ENCODE results near the gene SMURF2. TPM values are rescaled to one million over a fixed set of nuclear protein-coding genes. Genes with fewer than 3 reads are reported as not detected.
A peak's percentile ranks its signal among the peaks of the same experiment; 100 is the strongest.

SMURF2 gene
- total and polyA plus RNA-seq, 9 of the 15 experiments (the other 6 are each of a cell fraction or from before 2014, with no cell fraction given) = 3.8 to 22.0 (median 14.8) TPM

DNA sequence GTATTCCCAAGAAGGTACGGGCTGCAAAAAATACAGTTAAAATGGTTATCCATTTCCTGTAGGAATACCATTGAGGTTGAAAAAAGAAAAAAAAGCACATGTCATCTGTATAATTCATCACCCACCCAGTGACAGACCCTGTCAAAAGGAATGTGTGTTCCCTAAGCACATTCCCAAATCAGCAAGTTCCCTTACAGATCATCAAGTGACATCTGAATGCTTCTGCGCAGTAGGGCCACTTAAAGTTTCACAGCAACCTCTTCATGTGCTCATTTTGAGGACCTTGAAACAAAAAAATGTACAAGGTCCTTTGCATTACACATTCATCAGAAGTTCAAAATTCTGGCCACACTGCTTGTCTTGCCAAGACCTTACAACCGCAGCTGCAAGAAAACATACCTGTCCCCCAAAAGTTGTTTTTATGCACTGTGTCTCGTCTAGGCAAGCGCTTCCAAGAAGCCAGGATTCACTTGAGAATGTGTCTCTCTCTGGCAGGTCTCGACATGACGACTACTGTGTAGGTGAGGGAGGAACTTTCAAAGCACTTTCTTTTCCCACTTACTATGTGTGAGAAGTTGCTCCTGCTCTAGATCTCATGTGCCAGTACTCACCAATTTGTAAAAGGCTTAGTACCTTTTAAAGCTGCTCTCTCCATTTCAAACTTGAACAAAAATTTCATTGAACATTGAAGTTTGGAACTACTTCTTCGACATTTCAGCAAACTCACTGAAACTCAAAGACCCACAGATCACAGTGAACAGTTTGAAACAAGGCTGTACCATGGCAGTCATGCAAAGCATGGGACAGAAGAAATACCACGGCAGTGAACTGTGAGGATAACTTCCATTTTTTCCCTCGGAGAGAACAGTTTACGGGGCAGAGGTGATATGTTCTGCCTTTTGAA is 161.0 kb downstream of the SMURF2 start (continued):
- TF ChIP-seq, protein P1, sequence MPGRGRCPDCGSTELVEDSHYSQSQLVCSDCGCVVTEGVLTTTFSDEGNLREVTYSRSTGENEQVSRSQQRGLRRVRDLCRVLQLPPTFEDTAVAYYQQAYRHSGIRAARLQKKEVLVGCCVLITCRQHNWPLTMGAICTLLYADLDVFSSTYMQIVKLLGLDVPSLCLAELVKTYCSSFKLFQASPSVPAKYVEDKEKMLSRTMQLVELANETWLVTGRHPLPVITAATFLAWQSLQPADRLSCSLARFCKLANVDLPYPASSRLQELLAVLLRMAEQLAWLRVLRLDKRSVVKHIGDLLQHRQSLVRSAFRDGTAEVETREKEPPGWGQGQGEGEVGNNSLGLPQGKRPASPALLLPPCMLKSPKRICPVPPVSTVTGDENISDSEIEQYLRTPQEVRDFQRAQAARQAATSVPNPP (IDR thresholded peaks at IDR 0.05; ENCODE audit: borderline replicate concordance, insufficient read depth, insufficient read length) = no peak
- TF ChIP-seq, protein P2, sequence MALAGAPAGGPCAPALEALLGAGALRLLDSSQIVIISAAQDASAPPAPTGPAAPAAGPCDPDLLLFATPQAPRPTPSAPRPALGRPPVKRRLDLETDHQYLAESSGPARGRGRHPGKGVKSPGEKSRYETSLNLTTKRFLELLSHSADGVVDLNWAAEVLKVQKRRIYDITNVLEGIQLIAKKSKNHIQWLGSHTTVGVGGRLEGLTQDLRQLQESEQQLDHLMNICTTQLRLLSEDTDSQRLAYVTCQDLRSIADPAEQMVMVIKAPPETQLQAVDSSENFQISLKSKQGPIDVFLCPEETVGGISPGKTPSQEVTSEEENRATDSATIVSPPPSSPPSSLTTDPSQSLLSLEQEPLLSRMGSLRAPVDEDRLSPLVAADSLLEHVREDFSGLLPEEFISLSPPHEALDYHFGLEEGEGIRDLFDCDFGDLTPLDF (CRISPR knock-in tag; IDR thresholded peaks at IDR 0.05) = 0 out of 2 replicates have a peak, but pooled peaks have one; percentile 21
- TF ChIP-seq XRCC3 (IDR thresholded peaks at IDR 0.05) (no peak), ASH1L (IDR thresholded peaks at IDR 0.05; ENCODE audit: borderline replicate concordance, low read depth, partially characterized antibody) (no peak), BMI1 (IDR thresholded peaks at IDR 0.05; ENCODE audit: low read length) (no peak), ATF7 (IDR thresholded peaks at IDR 0.05) (no peak), ZNF232 (CRISPR knock-in tag; IDR thresholded peaks at IDR 0.05) (no peak)
- TF ChIP-seq, protein P3, sequence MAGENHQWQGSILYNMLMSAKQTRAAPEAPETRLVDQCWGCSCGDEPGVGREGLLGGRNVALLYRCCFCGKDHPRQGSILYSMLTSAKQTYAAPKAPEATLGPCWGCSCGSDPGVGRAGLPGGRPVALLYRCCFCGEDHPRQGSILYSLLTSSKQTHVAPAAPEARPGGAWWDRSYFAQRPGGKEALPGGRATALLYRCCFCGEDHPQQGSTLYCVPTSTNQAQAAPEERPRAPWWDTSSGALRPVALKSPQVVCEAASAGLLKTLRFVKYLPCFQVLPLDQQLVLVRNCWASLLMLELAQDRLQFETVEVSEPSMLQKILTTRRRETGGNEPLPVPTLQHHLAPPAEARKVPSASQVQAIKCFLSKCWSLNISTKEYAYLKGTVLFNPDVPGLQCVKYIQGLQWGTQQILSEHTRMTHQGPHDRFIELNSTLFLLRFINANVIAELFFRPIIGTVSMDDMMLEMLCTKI (IDR thresholded peaks at IDR 0.05; ENCODE audit: partially characterized antibody) = no peak
- TF ChIP-seq, protein P4, sequence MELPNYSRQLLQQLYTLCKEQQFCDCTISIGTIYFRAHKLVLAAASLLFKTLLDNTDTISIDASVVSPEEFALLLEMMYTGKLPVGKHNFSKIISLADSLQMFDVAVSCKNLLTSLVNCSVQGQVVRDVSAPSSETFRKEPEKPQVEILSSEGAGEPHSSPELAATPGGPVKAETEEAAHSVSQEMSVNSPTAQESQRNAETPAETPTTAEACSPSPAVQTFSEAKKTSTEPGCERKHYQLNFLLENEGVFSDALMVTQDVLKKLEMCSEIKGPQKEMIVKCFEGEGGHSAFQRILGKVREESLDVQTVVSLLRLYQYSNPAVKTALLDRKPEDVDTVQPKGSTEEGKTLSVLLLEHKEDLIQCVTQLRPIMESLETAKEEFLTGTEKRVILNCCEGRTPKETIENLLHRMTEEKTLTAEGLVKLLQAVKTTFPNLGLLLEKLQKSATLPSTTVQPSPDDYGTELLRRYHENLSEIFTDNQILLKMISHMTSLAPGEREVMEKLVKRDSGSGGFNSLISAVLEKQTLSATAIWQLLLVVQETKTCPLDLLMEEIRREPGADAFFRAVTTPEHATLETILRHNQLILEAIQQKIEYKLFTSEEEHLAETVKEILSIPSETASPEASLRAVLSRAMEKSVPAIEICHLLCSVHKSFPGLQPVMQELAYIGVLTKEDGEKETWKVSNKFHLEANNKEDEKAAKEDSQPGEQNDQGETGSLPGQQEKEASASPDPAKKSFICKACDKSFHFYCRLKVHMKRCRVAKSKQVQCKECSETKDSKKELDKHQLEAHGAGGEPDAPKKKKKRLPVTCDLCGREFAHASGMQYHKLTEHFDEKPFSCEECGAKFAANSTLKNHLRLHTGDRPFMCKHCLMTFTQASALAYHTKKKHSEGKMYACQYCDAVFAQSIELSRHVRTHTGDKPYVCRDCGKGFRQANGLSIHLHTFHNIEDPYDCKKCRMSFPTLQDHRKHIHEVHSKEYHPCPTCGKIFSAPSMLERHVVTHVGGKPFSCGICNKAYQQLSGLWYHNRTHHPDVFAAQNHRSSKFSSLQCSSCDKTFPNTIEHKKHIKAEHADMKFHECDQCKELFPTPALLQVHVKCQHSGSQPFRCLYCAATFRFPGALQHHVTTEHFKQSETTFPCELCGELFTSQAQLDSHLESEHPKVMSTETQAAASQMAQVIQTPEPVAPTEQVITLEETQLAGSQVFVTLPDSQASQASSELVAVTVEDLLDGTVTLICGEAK (IDR thresholded peaks at IDR 0.05) = no peak
- TF ChIP-seq, protein P4 (CRISPR knock-in tag; IDR thresholded peaks at IDR 0.05) = no peak; the same call in 1 of the 2 replicates

Data from K562 (cell line).